BLaER1 (cell line): ENCODE data around the gene TRMT11.
"Not testable (repeated sequence)": the region's sequence is repeated elsewhere in the genome, so short reads cannot be mapped to it uniquely, and the experiment has no call there.

Experiments
- H3K27ac ChIP-seq: shearing (Covaris generic); formaldehyde crosslinking; 2 replicates; pipeline ENCODE4 v1.8.1; 2022
- H3K27me3 ChIP-seq: shearing (Covaris generic); formaldehyde crosslinking; 2 replicates; pipeline ENCODE4 v1.8.1; 2022
- H3K36me3 ChIP-seq: shearing (Covaris generic); formaldehyde crosslinking; 2 replicates; pipeline ENCODE4 v1.8.1; 2022
- H3K4me1 ChIP-seq: shearing (Covaris generic); formaldehyde crosslinking; 2 replicates; pipeline ENCODE4 v1.8.1; 2022
- H3K4me2 ChIP-seq: shearing (Covaris generic); formaldehyde crosslinking; 2 replicates; pipeline ENCODE4 v1.8.1; 2022
- H3K4me3 ChIP-seq: shearing (Covaris generic); formaldehyde crosslinking; 2 replicates; pipeline ENCODE4 v1.8.1; 2022
- H3K9ac ChIP-seq: shearing (Covaris generic); formaldehyde crosslinking; 2 replicates; pipeline ENCODE4 v1.8.1; 2022
- H3K9me3 ChIP-seq: shearing (Covaris generic); formaldehyde crosslinking; 2 replicates; pipeline ENCODE4 v1.8.1; 2022
- H4K20me1 ChIP-seq: shearing (Covaris generic); formaldehyde crosslinking; 2 replicates; pipeline ENCODE4 v1.8.1; 2022
- Cebpa-rat ChIP-seq: shearing (Covaris generic); IDR thresholded peaks from 2 replicates; pipeline ENCODE4 v1.8.1; 2022

Gene TRMT11

GRCh38 chr6:126054802-126055201 lies 68.5 kb downstream of the TRMT11 start:
- no peaks in the 10 kb centered on the region for H3K9me3 ChIP-seq
- no peaks in the 10 kb centered on the region for H3K4me1 ChIP-seq
- no peak overlapping the region for H3K4me2 ChIP-seq
- no peak for TF ChIP-seq Cebpa-rat
- H3K27ac ChIP-seq, result no peak overlapping the region
- H3K4me3 ChIP-seq, result no peak overlapping the region
- H3K27me3 ChIP-seq, result no peaks in the 10 kb centered on the region
- no peak overlapping the region for H3K9ac ChIP-seq
- no peaks in the 10 kb centered on the region for H4K20me1 ChIP-seq
- no peaks in the 10 kb centered on the region for H3K36me3 ChIP-seq

- no peaks in the 10 kb centered on the region for H3K9me3 ChIP-seq
- H3K4me2 ChIP-seq, result no peak overlapping the region
- no peak for TF ChIP-seq Cebpa-rat
- H3K36me3 ChIP-seq, result no peaks in the 10 kb centered on the region
- H4K20me1 ChIP-seq, result no peaks in the 10 kb centered on the region
- H3K4me3 ChIP-seq, result no peak overlapping the region
- H3K9ac ChIP-seq, result no peak overlapping the region
- no peaks in the 10 kb centered on the region for H3K27me3 ChIP-seq
- 0 out of 2 replicates have a peak, but pooled peaks cover 2% of the 10 kb centered on the region for H3K4me1 ChIP-seq
- H3K27ac ChIP-seq, result no peak overlapping the region
Observed at GRCh38 chr6:126055449-126055848, 69.1 kb downstream of the TRMT11 start.

- Histone ChIP-seq H3K9ac (no peak overlapping the region), H3K36me3 (no peaks in the 10 kb centered on the region), H3K4me1 (peaks cover 8% of the 10 kb centered on the region; the same call in 1 of the 2 replicates), H3K27ac (no peak overlapping the region), H3K27me3 (no peaks in the 10 kb centered on the region), H4K20me1 (no peaks in the 10 kb centered on the region), H3K9me3 (no peaks in the 10 kb centered on the region), H3K4me2 (no peak overlapping the region), H3K4me3 (no peak overlapping the region)
- no peak for TF ChIP-seq Cebpa-rat
Observed at GRCh38 chr6:126056355-126057004, 70.1 kb downstream of the TRMT11 start.

- H3K4me1 ChIP-seq, H4K20me1 ChIP-seq, H3K27ac ChIP-seq, H3K4me3 ChIP-seq, H3K9me3 ChIP-seq, H3K36me3 ChIP-seq, H3K4me2 ChIP-seq, H3K27me3 ChIP-seq, H3K9ac ChIP-seq: not testable (repeated sequence)
Observed at GRCh38 chr6:126058085-126058484, 71.7 kb downstream of the TRMT11 start.

- no peak for TF ChIP-seq Cebpa-rat
- H3K27ac ChIP-seq, result no peak overlapping the region
- H3K9ac ChIP-seq, result no peak overlapping the region
- no peaks in the 10 kb centered on the region for H4K20me1 ChIP-seq
- no peak overlapping the region for H3K4me2 ChIP-seq
- H3K4me1 ChIP-seq, result peaks cover 15% of the 10 kb centered on the region; the same call in 1 of the 2 replicates
- H3K9me3 ChIP-seq, result no peaks in the 10 kb centered on the region
- H3K27me3 ChIP-seq, result no peaks in the 10 kb centered on the region
- no peaks in the 10 kb centered on the region for H3K36me3 ChIP-seq
- no peak overlapping the region for H3K4me3 ChIP-seq
Observed at GRCh38 chr6:126060400-126060799, 74.1 kb downstream of the TRMT11 start.

- no peak for TF ChIP-seq Cebpa-rat
- H3K9ac ChIP-seq, result no peak overlapping the region
- peaks cover 15% of the 10 kb centered on the region; the same call in 1 of the 2 replicates for H3K4me1 ChIP-seq
- H3K27ac ChIP-seq, result no peak overlapping the region
- no peaks in the 10 kb centered on the region for H3K36me3 ChIP-seq
- H4K20me1 ChIP-seq, result no peaks in the 10 kb centered on the region
- no peaks in the 10 kb centered on the region for H3K9me3 ChIP-seq
- H3K27me3 ChIP-seq, result no peaks in the 10 kb centered on the region
- H3K4me2 ChIP-seq, result no peak overlapping the region
- no peak overlapping the region for H3K4me3 ChIP-seq
Observed at GRCh38 chr6:126063512-126064146, 77.3 kb downstream of the TRMT11 start.

GRCh38 chr6:126064257-126064747 lies 78.0 kb downstream of the TRMT11 start:
- Histone ChIP-seq H3K4me2 (no peak overlapping the region), H3K36me3 (no peaks in the 10 kb centered on the region), H3K9me3 (no peaks in the 10 kb centered on the region), H3K9ac (no peak overlapping the region), H3K27me3 (no peaks in the 10 kb centered on the region), H3K27ac (no peak overlapping the region), H3K4me1 (peaks cover 15% of the 10 kb centered on the region; the same call in 1 of the 2 replicates), H3K4me3 (no peak overlapping the region), H4K20me1 (no peaks in the 10 kb centered on the region)
- no peak for TF ChIP-seq Cebpa-rat

- Histone ChIP-seq H3K36me3 (no peaks in the 10 kb centered on the region), H3K4me3 (no peak overlapping the region), H3K9me3 (no peaks in the 10 kb centered on the region), H3K4me1 (peaks cover 15% of the 10 kb centered on the region; the same call in 1 of the 2 replicates), H3K4me2 (no peak overlapping the region), H3K27me3 (no peaks in the 10 kb centered on the region), H4K20me1 (no peaks in the 10 kb centered on the region), H3K9ac (no peak overlapping the region), H3K27ac (no peak overlapping the region)
- TF ChIP-seq Cebpa-rat, result no peak
Observed at GRCh38 chr6:126064748-126065401, 78.5 kb downstream of the TRMT11 start.

GRCh38 chr6:126066053-126067048 lies 80.0 kb downstream of the TRMT11 start:
- TF ChIP-seq Cebpa-rat, result no peak
- Histone ChIP-seq H4K20me1 (no peaks in the 10 kb centered on the region), H3K4me3 (no peak overlapping the region), H3K36me3 (no peaks in the 10 kb centered on the region), H3K9ac (no peak overlapping the region), H3K4me2 (no peak overlapping the region), H3K27ac (no peak overlapping the region), H3K27me3 (no peaks in the 10 kb centered on the region), H3K9me3 (no peaks in the 10 kb centered on the region), H3K4me1 (peaks cover 8% of the 10 kb centered on the region; the same call in 1 of the 2 replicates)
